Activated naive CD8-positive, alpha-beta T cell treated with anti-CD3 and anti-CD28 coated beads, Interleukin-2, amount 50 U/mL, for 24 hours (primary cell): ENCODE data around the gene ZNF518A.
"Not testable (repeated sequence)": the region's sequence is repeated elsewhere in the genome, so short reads cannot be mapped to it uniquely, and the experiment has no call there.

Source experiments
- ATAC-seq: fragments of 150-1000 bp; cut with Tn5 transposase; one replicate; pipeline ENCODE4 v1.10.0; 2021
- DNase-seq: peaks from one replicate; pipeline ENCODE4 v3.0.0; 2021
- H3K27ac Mint-ChIP-seq: one replicate; pipeline ENCODE4 v1.8.0; 2021; ENCODE audit warnings: mild to moderate bottlenecking, mixed read lengths
- H3K27me3 Mint-ChIP-seq: one replicate; pipeline ENCODE4 v1.8.0; 2021; ENCODE audit warnings: mixed read lengths
- H3K36me3 Mint-ChIP-seq: one replicate; pipeline ENCODE4 v1.8.0; 2021; ENCODE audit warnings: low read depth, mixed read lengths
- H3K4me1 Mint-ChIP-seq: one replicate; pipeline ENCODE4 v1.8.0; 2021; ENCODE audit warnings: mixed read lengths
- H3K4me3 Mint-ChIP-seq: one replicate; pipeline ENCODE4 v1.8.0; 2021; ENCODE audit warnings: mild to moderate bottlenecking, moderate library complexity, mixed read lengths
- H3K9me3 Mint-ChIP-seq: one replicate; pipeline ENCODE4 v1.8.0; 2021; ENCODE audit warnings: mixed read lengths

ZNF518A gene

GRCh38 chr10:96170230-96170629 lies 40.1 kb downstream of the ZNF518A start:
- Mint-ChIP-seq H3K36me3 (peaks cover 10% of the 10 kb centered on the region), H3K4me3 (no peak overlapping the region), H3K27ac (no peak overlapping the region), H3K27me3 (no peaks in the 10 kb centered on the region), H3K9me3 (peaks cover 72% of the 10 kb centered on the region), H3K4me1 (no peaks in the 10 kb centered on the region)
- no peak for DNase-seq
- ATAC-seq = no peak

GRCh38 chr10:96172666-96173065 lies 42.6 kb downstream of the ZNF518A start:
- ATAC-seq (no peak), DNase-seq (no peak)
- Mint-ChIP-seq H3K9me3 (peaks cover 73% of the 10 kb centered on the region), H3K4me3 (no peak overlapping the region), H3K4me1 (no peaks in the 10 kb centered on the region), H3K27ac (no peak overlapping the region), H3K36me3 (peaks cover 5% of the 10 kb centered on the region), H3K27me3 (peaks cover 2% of the 10 kb centered on the region)

- Mint-ChIP-seq H3K4me3 (no peak overlapping the region), H3K36me3 (peaks cover 2% of the 10 kb centered on the region), H3K27me3 (peaks cover 6% of the 10 kb centered on the region), H3K4me1 (no peaks in the 10 kb centered on the region), H3K27ac (no peak overlapping the region), H3K9me3 (peaks cover 53% of the 10 kb centered on the region)
- ATAC-seq (no peak), DNase-seq (no peak)
These were observed 46.9 kb downstream of the ZNF518A start for GRCh38 chr10:96176985-96177384.

GRCh38 chr10:96188421-96188820 lies 58.3 kb downstream of the ZNF518A start:
- no peaks in the 10 kb centered on the region for H3K4me1 Mint-ChIP-seq
- ATAC-seq (no peak), DNase-seq (no peak)
- peaks cover 16% of the 10 kb centered on the region for H3K27me3 Mint-ChIP-seq
- no peak overlapping the region for H3K27ac Mint-ChIP-seq
- H3K36me3 Mint-ChIP-seq = peaks cover 9% of the 10 kb centered on the region
- H3K9me3 Mint-ChIP-seq = peaks cover 13% of the 10 kb centered on the region
- no peak overlapping the region for H3K4me3 Mint-ChIP-seq

GRCh38 chr10:96188916-96189315 lies 58.8 kb downstream of the ZNF518A start:
- Mint-ChIP-seq H3K27ac (no peak overlapping the region), H3K36me3 (peaks cover 9% of the 10 kb centered on the region), H3K27me3 (peaks cover 12% of the 10 kb centered on the region), H3K4me1 (no peaks in the 10 kb centered on the region), H3K9me3 (peaks cover 11% of the 10 kb centered on the region), H3K4me3 (no peak overlapping the region)
- ATAC-seq = no peak
- no peak for DNase-seq

- not testable (repeated sequence) for H3K4me3 Mint-ChIP-seq, ATAC-seq, H3K27ac Mint-ChIP-seq
These were observed 59.4 kb downstream of the ZNF518A start for GRCh38 chr10:96189505-96189904.

GRCh38 chr10:96201525-96201924 lies 71.4 kb downstream of the ZNF518A start:
- Mint-ChIP-seq H3K4me1 (no peaks in the 10 kb centered on the region), H3K27ac (no peak overlapping the region), H3K4me3 (no peak overlapping the region), H3K36me3 (no peaks in the 10 kb centered on the region), H3K27me3 (peaks cover 2% of the 10 kb centered on the region), H3K9me3 (no peaks in the 10 kb centered on the region)
- DNase-seq (no peak), ATAC-seq (no peak)

More at GRCh38 chr10:96189505-96189904, 59.4 kb downstream of the ZNF518A start:
- H3K36me3 Mint-ChIP-seq = peaks cover 11% of the 10 kb centered on the region
- not testable (repeated sequence) for H3K4me1 Mint-ChIP-seq, H3K27me3 Mint-ChIP-seq, H3K9me3 Mint-ChIP-seq, DNase-seq

- no peak overlapping the region for H3K27ac Mint-ChIP-seq
- H3K27me3 Mint-ChIP-seq = no peaks in the 10 kb centered on the region
- H3K4me1 Mint-ChIP-seq = no peaks in the 10 kb centered on the region
- DNase-seq (no peak), ATAC-seq (no peak)
- H3K36me3 Mint-ChIP-seq = no peaks in the 10 kb centered on the region
- no peak overlapping the region for H3K4me3 Mint-ChIP-seq
- no peaks in the 10 kb centered on the region for H3K9me3 Mint-ChIP-seq
These were observed 75.5 kb downstream of the ZNF518A start for GRCh38 chr10:96205580-96205979.

- DNase-seq (no peak), ATAC-seq (no peak)
- H3K36me3 Mint-ChIP-seq = no peaks in the 10 kb centered on the region
- H3K9me3 Mint-ChIP-seq = no peaks in the 10 kb centered on the region
- no peak overlapping the region for H3K4me3 Mint-ChIP-seq
- H3K4me1 Mint-ChIP-seq = no peaks in the 10 kb centered on the region
- H3K27me3 Mint-ChIP-seq = no peaks in the 10 kb centered on the region
- H3K27ac Mint-ChIP-seq = no peak overlapping the region
These were observed 78.2 kb downstream of the ZNF518A start for GRCh38 chr10:96208271-96208670.

GRCh38 chr10:96208946-96209345 lies 78.8 kb downstream of the ZNF518A start:
- no peaks in the 10 kb centered on the region for H3K36me3 Mint-ChIP-seq
- H3K27ac Mint-ChIP-seq = no peak overlapping the region
- no peaks in the 10 kb centered on the region for H3K9me3 Mint-ChIP-seq
- no peaks in the 10 kb centered on the region for H3K27me3 Mint-ChIP-seq
- no peak overlapping the region for H3K4me3 Mint-ChIP-seq
- no peaks in the 10 kb centered on the region for H3K4me1 Mint-ChIP-seq
- DNase-seq (no peak), ATAC-seq (no peak)

GRCh38 chr10:96211764-96212163 lies 81.7 kb downstream of the ZNF518A start:
- Mint-ChIP-seq H3K9me3 (no peaks in the 10 kb centered on the region), H3K27ac (no peak overlapping the region), H3K4me3 (no peak overlapping the region), H3K36me3 (no peaks in the 10 kb centered on the region), H3K4me1 (no peaks in the 10 kb centered on the region), H3K27me3 (peaks cover 2% of the 10 kb centered on the region)
- ATAC-seq (no peak), DNase-seq (no peak)

GRCh38 chr10:96212911-96213310 lies 82.8 kb downstream of the ZNF518A start:
- Mint-ChIP-seq H3K27ac (no peak overlapping the region), H3K4me3 (no peak overlapping the region), H3K9me3 (no peaks in the 10 kb centered on the region), H3K4me1 (no peaks in the 10 kb centered on the region), H3K27me3 (peaks cover 2% of the 10 kb centered on the region), H3K36me3 (no peaks in the 10 kb centered on the region)
- ATAC-seq (no peak), DNase-seq (no peak)
